IPS-18c (cell line): Measurements from ENCODE around the gene CD55.

Experiments
- H3K4me3 ChIP-seq: 2 replicates; pipeline ENCODE4 v1.7.0; 2013; ENCODE audit warnings: low read depth, mild to moderate bottlenecking, low read length, moderate library complexity; ENCODE audit not compliant: insufficient read depth
- H3K9me3 ChIP-seq: one replicate; pipeline ENCODE4 v1.6.1; 2013; ENCODE audit warnings: mild to moderate bottlenecking, low read length, moderate library complexity; ENCODE audit not compliant: control insufficient read depth, insufficient read depth

CD55 gene

GRCh38 chr1:207388721-207389120 is 67.2 kb downstream of the CD55 start:
- no peak overlapping the region for H3K4me3 ChIP-seq
- no peaks in the 10 kb centered on the region for H3K9me3 ChIP-seq

- Histone ChIP-seq H3K9me3 (no peaks in the 10 kb centered on the region), H3K4me3 (no peak overlapping the region)
Measured at GRCh38 chr1:207389728-207390464, 68.4 kb downstream of the CD55 start.

DNA sequence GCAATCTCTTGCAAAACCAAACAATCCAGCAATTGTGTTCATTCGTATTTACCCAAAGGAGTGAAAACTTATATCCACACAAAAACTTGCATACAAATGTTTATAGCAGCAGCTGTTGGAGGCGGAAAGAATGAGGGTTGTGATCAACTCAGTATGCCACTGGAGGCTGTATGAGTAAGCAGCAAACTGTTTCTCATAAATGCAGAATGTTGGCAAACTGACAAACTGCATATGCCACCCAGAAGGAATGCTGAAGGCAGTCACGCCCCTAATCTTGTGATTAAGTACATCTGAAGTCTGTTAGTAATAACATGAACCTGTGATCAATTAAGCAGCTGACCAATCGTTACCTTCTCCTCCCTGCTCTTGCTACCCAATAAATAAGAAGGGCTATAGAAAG is 72.1 kb downstream of the CD55 start:
- Histone ChIP-seq H3K9me3 (no peaks in the 10 kb centered on the region), H3K4me3 (no peak overlapping the region)

- no peak overlapping the region for H3K4me3 ChIP-seq
- H3K9me3 ChIP-seq, result no peaks in the 10 kb centered on the region
Measured at GRCh38 chr1:207396168-207396746, 74.8 kb downstream of the CD55 start.

GRCh38 chr1:207397525-207397926 is 76.0 kb downstream of the CD55 start:
- Histone ChIP-seq H3K4me3 (no peak overlapping the region), H3K9me3 (no peaks in the 10 kb centered on the region)

GRCh38 chr1:207398986-207399385 is 77.5 kb downstream of the CD55 start:
- Histone ChIP-seq H3K4me3 (no peak overlapping the region), H3K9me3 (no peaks in the 10 kb centered on the region)

GRCh38 chr1:207401578-207401977 is 80.1 kb downstream of the CD55 start:
- no peak overlapping the region for H3K4me3 ChIP-seq
- no peaks in the 10 kb centered on the region for H3K9me3 ChIP-seq

DNA sequence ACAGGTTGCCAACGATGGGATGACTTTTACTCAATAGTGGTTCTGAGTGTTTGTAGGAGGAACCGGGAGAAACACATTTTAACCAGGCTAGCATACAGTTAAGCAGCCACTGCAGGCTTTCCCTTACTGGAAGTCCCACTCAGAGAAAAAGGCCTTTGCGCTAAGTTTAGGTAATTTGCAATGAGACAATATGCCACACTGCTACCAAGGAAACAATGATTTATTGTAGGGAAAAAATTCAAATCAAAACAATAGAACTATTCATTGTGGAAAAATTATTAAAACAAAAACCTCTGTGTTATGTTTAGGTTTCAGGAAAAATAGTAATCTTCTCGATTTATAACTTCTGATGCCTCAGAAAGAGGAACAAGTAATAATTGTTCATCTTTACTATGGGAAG is 81.3 kb downstream of the CD55 start:
- Histone ChIP-seq H3K9me3 (no peaks in the 10 kb centered on the region), H3K4me3 (no peak overlapping the region)

- H3K4me3 ChIP-seq, result no peak overlapping the region
- peaks cover under 1% of the 10 kb centered on the region for H3K9me3 ChIP-seq
Measured at GRCh38 chr1:207404849-207405525, 83.5 kb downstream of the CD55 start.

GRCh38 chr1:207405814-207406213 is 84.3 kb downstream of the CD55 start:
- peaks cover 2% of the 10 kb centered on the region for H3K9me3 ChIP-seq
- no peak overlapping the region for H3K4me3 ChIP-seq

DNA sequence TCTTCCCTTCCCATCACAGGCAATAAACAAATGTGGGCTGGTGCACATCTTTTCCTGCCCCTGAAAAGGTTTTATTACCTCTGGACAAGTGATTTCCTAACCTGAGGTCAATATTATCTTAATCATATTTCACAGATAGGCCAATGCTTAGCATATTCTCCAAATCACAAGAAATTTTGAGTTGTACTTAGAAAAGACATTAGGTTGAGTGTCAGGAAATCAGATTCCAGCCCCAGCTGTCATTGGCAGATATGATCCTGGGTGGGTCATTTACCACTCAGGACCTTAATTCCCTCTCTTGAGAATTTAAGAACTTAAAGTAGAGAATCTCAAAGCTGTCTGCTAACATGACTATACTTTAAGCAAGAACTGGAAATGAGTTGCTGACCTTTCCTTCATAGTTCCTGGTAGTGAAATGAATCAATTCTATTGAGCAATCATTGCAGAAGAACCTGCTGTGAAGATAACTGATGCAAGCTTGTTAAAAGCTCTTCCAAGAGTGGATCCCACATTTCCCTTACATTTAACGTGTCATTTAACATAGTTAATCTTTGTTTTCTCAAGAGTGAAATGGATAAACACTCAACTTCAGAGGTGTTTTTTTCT is 86.3 kb downstream of the CD55 start:
- Histone ChIP-seq H3K4me3 (no peak overlapping the region), H3K9me3 (peaks cover 2% of the 10 kb centered on the region)
